Fibroblast of peridontal ligament (primary cell): ENCODE measurements around the gene EVI5L.

Experiments
- DNase-seq: peaks from one replicate; pipeline ENCODE4 v3.0.0-alpha.2; 2010; ENCODE audit errors: extremely low read depth

EVI5L gene

DNA sequence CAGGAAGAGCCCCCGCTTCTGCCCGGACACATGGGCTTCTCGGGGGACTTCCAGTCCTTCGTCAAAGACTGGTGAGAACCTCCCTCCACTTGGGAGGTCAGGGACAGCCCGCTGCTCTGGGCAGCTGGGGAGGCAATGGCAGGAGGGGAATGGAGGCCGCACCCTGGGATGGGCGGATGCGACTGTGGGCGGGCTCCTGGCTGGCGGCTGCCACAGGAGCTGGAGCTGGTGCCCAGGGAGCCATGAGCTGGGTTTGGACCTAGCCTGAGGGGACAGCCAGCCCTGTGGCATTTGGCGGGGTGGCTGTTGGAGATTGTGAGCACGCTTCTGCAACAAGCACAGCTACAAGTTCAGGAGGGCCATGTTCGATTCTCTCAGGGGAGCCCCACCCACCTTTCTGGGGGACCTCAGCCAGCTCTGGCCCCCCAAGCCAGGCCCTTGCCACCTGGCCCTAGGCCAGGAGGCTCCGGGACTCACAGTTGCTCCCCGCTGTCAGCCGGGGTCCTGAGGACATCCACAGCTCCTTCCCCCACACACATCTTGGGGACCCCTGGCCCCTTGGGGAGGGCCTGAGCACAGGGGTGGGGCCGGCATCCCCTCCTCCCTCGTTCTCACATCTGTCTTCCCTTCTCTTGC, 81.6 kb downstream of the EVI5L start:
- no peak for DNase-seq

GRCh38 chr19:7912144-7912696, 82.2 kb downstream of the EVI5L start:
- no peak for DNase-seq

DNA sequence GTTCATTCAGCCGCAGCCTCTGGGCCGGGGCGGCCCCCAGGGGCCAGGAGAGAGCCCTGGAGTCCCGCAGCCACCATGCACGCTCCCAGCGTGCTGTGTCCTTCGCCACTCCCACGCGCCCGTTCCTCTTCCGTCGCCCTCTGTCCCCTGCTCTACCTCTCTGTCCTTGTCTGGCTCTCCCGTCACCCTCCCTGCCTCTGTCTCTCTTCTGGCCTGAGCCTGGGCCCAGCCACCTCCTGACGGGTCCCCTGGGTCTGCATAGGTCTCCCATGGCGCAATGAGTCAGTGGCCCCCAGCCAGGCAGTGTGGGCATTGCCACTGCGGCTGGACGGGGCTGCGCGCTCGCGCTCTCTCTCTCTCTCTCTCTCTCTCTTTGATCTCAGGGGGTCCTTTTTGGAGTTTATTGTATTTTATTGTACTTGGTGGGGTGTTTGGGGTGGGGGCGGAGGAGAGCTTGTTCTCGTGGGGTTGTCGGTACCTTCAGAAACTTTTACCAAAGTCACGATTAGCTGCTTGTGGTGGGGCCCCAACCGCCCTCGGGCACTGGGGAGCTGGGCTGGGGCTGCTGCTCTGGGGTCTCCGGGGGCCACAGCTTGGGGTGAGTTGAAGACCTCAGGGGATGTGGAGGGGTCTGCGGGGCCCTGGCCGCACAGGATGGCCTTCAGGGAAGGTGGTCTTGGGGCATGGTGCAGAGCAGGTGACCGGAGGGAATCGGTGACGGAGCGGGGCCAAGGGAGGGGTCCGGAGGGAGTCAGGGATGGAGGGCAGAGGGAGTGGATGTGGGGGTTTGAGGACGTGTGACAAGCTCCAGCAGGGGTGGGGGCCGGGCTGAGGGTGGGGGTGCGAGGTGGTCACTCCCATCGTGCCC, 82.9 kb downstream of the EVI5L start:
- no peak for DNase-seq

DNA sequence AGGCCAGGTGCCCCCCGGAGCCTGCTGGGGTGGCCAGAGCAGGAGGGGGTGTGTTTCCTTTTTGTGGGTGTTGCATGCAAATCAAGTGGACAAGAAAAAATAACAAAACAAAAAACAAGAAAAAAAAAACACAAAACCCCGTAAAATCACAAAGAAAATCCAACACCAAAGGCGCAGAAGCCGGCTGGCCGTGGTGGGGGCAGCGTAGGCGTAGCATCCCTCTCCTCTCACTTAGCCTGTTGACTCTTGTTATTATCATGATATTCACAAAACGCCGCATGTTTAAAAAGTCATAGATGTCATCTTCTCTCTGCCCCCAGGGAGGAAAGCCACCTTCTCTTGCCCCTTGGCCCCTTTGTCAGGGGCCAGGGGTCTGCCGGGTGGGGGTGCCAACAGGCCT, 83.6 kb downstream of the EVI5L start:
- DNase-seq = no peak

GRCh38 chr19:7914099-7914498, 84.1 kb downstream of the EVI5L start:
- DNase-seq = no peak
